DMS53 (cell line): Measurements from ENCODE around the gene MGAT4B.

Source experiments
- DNase-seq: peaks from one replicate; lab custom pipeline; 2025; lab: John Stamatoyannopoulos, UW

MGAT4B gene

DNA sequence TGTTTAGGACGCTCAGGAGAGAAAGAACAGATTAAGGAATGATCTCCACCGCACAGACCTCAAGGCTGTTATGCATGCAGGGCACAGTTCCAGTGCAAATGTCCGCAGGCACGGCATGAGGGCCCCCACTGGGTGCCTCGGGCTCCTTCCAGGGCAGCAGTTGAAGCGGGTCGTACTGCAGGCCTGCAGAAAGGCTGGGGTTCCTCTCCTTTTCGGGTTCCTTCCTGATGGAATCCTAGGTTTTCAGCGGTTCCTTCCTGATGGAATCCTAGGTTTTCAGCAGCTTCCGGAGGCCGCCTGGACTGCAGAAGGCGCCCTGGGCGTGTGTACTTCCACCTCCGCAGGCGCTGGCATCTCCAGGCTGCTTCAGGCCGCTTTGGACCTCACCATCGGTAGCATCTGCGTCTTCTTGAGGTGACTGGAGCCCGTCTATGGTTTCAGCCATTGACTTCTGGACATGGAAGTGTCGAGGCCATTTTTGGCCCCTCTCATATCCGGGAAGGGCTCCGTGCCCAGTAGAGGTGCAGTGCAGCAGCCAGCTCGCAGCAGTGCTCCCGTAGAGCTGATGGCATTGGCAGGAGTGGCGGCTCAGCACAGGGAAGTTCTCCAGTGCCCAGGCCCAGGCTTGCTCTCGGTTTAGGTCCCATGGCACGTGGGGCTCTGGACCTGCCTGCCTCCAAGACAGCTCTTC is 5.6 kb upstream of the MGAT4B start:
- DNase-seq = no peak

DNA sequence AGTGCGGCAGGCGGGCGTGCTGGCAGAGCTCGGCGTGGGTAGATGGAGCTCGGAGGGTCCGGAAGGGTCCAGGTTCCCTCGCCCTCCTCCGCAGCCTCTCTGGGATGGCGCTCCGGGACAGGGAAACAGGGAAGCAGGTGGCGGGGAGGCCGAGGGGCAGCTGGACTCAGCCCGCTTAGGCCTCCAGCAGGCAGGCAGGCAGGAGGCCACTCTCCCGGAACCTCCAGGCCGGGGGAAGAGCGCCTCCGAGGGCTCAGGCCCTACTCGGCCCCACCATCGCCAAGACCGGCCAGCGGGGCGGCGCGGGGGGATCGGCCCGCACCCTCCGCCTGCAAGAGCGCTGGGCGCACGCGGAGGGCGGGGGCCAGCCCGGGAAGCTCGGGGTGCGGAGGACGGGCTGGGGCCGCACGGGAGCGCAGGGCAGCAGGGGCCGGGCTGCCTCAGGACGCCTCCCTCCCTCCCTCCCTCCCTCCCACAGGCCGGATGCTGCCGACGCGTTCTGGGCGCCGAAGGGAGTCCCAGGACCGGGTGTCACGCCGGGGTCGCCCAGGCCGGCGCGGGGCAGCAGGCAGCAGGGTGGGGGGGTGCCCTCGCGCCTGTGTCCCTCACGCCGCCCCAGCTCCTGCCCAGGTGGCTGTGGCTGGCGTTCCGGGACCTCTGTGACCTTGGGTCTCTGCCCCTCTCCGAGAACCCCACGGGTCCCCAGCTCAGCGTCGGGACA is 977 bp downstream of the MGAT4B start:
- peak; percentile 79 for DNase-seq

DNA sequence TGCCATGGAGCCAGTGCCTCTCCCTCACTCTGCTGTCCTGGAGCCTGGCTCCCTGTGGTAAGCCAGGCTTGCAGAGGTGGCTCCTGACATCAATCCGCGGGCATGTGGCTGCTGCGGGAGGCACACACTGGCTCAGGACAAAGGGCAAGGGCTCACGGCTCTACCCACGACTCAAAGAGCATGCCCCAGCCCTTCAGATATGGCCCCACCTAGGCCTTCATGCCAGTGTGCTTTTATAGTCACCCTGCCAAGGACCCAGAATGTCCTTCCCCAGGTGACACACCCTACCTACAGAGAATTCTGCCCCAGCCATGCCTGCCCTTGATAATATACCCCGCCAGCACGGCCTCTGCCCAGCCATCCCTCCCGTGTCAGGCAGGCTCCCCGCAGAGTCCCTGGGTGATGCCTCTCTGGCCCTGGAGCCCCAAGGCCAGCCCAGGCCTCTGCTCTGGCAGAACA is 1.6 kb downstream of the MGAT4B start:
- peak; percentile 72 for DNase-seq

DNA sequence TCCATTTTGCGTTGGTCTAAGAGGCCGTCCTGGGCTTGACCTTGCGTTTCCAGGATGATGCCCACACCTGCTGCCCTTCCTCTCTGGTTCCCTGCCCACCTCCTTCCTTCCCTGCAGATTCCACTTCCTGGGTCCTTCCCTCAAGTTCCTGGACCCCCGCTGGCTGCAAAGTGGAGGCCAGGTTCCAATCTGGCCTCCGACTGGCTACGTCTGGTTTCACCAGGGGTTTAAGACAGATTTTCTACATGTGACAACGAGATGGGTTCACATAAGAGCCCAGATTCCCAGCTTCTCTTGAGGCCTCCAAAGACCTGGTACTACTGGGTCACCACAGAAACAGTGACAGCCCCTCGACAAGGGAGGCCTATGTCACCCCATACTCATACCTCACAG is 2.1 kb downstream of the MGAT4B start:
- DNase-seq = no peak

DNA sequence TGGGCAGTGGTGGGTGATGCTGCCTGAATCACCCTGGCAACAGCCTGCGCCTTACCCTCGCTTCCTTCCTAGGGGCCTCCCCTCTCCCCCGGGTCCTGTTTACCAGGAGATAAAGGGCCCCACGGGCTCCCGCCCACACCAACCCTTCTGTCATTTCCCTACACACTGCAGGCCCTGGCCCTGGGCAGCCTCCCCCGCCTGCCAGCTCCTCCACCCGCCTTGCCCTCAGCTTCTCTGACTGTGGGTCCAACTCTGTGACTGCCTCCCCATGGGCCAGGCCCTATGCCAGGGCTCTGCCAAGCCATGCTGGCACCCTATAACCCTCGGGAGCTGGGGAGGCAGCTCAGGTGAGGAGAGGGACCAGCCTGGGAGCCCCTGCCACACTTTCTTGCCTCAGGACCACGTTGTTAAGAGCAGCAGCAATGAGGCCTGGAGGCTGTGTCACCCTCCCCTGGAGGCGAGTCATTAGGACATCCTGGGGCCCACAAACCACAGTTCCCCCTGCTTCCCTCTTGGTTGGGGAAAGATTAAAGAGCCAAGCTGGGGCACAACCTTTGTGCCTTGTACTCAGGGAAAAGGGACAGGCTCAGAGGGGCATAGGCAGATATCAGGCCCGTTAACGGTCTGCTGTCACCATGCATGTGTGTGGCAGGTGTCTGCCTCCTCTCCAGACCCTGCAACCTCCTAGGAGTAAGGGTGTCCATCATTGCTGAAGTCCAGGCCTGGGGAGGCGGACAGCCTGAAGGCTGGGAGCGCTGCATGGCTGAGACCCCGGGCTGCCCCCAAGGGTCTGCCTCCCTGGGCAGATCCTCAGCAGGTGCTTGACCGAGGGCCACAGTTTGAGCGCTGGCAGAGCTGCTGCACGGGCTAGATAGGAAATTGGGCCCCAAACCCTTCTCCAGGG is 2.8 kb downstream of the MGAT4B start:
- peak; percentile 33 for DNase-seq

DNA sequence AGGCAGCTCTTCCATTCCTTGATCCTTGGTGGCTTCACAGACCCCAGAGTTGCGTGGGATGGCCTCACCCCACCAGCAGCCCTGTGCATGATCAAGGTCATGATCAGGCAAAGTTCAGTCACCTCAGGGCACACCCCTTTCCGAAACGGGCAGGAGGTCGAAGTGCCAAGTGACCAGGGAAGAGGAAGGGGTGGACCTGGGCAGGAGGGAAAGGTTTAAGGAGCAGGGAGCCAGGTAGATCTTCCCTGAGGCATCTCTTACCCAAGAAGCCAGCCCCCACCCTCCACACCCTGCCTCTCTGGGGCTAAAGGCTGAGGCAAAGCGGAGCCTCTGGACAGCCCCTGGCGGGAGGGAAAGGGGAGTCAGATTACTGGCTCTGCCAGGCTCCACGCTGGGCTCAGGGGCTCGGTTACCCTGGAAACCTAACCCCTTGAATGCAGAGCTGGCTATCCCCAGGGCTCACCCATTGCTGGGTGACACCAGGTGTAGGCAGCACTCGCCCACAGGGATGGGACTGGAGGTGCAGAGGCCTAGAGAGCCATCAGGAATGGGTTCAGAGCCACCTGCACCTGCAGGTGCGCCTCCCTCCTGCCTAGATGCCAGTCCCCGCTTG is 3.6 kb downstream of the MGAT4B start:
- DNase-seq = peak; percentile 50

DNA sequence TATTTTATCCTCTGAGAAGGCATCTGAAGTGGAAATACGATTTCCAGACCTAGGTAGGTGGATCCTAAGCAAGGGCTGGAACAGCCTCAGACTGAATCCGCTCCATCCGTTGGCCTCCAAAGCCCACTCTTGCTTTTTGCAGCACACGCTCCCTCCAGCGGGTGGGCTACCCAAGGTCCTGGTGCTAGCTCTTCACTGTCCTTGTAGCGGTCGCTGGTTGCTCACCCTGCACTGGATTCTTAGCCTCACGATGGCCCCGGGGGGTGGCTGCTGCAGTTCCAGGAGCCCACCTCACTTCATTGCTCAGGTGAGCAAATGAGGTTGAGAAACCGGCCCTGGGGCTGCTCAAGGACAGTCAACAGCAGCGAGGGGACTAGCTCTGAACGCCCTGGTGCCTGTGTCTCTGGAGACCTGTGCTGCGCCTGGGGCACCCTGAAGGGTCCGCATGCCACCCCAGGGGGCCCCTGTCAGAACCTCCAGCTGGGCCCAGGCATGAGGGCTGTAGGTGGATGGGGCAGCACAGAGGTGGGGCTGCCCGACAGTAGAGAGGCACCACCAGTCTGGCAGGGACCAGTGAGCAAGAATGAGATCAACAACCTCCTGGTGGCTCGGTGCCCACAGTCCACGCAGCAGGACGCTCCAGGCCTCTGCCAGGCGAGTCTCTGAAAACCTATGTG is 4.3 kb downstream of the MGAT4B start:
- no peak for DNase-seq

DNA sequence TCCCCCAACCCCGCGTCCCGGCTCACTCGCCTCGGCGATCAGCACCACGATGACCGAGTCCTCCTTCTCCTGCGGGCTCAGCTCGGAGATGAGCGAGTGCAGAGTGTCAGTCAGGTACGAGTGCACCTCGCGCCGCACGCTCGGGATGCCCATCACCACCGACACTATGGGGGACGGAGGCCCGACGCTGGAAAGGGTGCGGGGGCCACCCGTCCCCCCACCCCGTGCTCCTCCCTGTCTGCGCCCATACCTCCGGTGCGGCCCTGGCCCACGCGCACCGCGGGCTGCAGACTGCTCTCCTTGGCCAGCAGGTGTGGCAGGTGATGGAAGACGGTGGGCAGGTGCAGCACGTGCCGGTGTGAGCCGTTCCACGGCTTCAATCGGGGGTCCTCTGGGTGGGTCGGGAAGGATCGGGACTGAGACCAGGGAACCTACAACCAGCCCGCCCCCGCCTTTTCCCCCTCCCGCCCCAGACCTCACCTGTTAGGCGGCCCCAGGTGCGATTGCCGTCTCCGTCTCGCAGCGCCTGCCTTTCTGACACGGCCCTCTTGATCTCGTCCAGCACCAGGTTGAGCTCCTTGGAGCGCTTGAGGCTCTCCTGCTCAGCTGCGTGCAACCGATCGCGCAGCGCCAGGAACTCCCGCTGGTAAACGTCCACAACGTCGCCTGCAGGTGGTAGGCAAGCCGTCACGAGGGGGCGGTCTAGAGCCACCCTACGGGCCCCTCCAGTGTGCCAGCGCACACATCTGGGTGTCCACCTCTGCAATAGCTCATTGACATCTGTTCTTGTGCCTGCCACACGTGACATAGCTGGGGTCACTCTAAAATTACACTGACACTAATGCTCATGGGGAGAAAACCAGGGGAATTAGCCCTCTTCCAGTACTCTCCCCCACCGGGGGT is 5.1 kb downstream of the MGAT4B start:
- DNase-seq = peak; percentile 88

DNA sequence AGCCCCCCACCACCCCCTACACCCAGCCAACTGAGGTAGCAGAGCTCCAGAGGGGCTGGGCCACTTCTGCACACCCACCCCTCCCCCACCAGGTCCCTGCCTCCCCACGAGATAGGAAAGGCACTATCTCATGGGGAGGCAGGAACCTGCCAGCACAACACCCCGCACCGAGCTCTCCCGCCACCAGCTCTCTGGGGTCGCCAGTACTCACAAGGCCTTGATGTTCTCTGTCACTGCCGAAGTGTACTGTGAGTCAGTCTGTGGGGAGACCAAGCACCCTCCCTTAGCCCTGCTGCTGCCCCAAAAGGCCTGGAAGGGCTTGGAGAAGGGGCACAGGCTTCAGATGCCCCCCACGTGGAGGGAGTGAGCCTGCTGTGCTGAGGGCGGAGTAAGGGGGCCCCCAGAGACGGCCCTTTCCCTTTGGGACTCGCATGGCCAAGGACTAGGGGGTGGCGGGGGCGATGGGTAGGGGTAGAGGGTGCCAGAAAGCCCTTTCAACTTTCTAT is 5.9 kb downstream of the MGAT4B start:
- no peak for DNase-seq

DNA sequence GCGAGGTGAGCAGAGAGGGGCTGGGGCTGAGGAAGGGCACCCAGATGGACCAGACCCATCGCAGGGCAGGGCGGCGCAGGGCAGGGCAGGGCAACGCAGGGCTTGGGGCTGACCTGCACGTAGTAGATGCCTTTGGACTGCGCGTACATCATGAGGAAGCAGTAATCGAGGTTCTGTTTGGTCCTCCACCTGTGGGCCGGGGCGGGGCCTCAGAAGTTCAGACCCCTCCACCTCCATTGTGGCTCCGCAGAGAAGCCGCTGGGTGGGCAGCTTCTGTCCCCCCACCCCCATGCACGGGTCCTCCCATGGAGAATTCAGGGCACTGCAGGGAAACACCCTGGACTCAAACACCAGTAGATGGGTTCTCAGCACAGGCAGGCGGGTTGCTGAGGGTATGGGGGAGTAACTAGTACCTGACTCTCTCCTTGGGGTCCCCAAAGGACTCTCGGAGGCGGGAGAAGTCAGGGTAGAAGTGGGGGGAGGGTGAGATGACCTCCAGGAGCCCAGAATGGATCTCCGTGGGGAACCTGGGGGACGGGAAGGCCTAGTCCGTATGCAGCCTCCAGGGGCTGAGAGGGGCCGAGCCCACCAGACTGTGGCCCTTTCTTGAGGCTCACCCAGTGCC is 6.5 kb downstream of the MGAT4B start:
- no peak for DNase-seq

DNA sequence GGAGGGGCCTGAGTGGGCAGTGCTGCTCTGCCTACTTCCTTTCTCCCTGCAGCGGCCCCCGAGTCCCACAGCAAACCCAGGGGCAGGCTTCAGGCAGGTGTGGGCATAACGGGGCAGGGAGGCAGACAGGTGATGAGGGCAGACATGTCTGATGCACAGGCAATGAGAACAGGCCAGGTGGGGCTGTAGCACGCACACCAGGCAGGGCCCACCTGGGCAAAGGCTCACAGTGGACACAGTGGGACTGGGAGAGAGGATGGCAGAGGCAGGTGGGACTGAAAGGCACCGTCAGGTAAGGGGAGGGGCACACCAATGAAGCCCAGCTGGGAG is 7.1 kb downstream of the MGAT4B start:
- DNase-seq = no peak

DNA sequence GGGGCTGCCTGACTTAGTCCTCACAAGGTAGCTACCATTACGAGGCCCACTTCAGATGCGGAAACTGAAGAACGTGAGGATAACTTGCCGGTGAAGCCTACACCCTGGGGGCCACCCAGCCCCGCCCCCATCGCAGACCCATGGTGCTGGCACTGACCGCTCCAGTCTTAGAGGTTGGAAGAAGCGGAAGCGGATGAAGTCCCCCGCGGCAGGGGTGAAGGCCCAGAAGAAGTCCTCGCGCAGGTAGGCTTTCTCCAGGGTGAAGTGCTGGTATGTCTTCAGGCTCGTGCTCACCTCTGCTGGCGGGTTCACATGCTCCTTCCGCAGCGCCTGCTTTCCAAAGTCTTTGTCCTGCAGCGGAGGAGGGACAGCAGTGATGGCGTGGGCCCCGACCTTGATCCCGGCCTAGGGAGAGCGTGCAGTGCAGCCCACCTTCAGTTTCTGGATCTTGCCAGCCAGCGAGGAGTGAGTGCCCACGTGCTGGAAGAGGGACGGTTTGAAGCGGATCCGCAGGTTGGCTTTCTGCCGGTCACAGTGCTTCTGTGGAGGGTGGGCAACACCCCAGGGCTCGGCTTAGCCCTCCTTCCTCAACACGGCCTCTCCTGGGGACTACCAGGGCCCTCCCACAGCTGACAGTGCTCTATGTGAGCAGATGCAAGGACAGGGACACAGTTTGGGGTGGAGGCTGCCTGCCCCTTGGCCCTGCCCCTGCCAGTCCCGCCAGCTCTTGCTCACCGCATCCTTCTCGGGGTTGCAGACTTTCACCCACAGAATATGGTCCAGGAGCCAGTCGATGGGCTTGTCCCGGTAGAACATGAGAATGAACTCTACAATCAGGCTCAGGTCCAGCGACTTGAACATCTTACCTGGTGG is 7.7 kb downstream of the MGAT4B start:
- no peak for DNase-seq

DNA sequence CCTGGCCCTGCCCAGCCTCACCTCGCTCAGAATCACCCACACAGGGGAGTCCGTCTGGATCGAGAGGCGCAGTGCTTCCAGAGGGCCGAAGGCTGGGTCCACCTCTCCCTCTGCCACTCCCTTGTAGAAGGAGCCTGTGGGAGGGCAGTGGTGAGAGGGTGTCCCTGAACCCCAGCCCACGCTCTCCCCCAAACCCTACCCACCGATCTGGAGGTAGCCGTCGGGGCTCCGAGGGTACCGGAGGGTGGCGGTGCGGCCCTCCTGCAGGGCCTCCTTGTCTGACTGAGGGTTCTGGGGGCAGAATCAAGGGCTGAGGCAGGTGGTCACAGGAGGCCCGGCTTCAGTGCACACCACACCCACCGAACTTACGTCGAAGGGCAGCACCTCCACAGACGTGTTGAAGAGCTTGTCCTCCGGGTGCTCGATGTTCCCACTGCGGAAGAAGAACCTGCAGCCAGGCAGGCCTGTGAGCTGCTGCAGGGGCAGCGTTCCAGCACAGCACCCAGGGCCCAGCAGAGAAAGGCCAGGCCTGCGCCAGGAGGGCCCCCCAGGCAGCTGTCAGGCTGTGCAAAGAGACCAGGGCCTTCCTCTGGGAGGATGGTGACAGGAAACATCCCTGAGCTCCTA is 8.4 kb downstream of the MGAT4B start:
- no peak for DNase-seq

DNA sequence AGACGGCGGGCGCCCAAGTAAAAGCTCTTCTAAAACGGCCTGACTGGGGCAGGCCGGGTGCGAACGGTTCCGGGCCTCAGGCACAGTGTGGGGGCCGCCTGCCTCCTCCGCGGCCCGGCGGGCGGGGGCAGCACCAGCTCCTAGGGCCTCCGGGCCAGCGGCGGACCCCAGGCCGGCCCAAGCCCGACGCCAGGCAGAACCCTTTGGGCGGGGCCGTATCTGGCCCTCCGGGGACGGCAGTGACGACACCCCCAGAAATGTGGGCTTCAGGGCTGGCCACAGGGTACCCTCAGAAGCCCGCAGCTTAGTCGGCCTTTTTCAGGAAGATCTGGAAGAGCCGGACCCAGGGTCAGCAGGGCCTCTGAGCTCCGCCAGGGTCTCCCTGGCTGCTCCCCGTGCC is 8.9 kb downstream of the MGAT4B start:
- DNase-seq = no peak

DNA sequence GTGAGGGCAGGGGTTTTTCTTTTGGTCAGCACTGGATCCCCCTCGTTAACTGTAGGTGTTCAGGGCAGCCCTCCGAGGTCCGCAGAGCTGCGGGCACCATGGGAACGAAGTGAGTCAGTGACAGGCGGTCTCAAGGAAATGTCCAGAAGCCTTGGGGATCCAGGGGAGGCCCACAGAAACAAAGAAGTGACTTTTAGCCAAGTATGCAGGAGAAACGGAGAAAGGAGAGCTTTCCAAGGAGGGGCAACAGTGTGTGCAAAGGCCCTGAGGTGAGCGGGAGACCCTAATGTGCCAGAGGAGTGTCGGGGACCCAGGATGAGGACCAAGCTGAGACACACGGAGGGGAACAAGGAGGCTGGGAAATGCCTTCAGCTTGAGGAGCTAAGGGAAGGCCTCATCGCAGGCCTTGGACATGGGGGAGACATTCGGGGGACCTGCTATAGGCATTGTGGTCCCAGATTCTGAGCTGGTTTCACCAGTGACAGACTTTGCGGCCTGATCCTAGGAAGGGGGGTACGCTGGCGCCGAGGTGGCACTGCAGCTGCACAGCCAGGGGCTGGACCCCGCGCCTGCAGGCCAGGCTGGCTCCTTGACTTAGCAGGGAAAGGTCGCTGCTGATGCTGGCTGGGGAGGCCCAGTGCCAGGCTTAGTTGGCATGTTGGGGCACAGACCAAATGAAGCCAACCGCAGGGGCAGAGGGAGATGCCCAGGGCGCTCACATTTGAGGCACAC is 9.6 kb downstream of the MGAT4B start:
- DNase-seq = no peak

DNA sequence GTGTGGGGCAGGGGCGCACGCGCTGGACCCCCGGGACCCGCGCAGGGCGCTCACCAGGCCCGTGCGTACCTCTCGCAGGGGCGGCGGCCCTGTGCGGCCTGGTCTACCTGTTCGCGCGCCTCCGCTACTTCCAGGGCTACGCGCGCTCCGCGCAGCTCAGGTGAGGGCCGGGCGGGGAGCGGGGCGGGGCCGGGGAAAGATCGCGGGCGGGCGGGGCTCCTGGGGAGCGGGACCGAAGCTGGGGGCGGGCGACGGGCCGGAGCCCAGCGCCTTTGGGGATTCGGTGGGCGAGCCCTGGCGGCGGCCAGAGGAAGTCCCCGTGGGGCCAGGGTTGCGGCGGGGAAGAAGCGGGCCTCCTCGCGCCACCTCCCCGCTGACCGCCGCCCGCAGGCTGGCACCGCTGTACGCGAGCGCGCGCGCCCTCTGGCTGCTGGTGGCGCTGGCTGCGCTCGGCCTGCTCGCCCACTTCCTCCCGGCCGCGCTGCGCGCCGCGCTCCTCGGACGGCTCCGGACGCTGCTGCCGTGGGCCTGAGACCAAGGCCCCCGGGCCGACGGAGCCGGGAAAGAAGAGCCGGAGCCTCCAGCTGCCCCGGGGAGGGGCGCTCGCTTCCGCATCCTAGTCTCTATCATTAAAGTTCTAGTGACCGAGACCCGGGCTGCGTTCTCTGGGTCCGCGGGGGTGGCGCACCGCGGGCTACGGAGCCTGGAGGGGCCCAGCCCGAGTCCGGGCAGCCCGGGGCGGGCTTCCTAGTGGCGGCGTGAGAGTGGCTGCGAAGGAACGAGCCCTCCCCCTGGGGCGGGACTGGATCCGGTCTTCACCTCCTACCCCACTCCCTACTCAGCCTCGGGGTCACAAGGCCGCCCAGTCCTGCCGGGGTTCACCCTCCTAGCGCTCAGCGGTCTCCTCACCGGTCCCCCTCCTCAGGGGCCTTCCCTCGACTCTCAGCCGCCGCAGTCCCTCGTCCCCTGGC is 10.5 kb downstream of the MGAT4B start:
- DNase-seq = peak; percentile 98
